OCI-LY1 (cell line): ENCODE measurements around the gene ANKIB1.

Source experiments
- EZH2 ChIP-seq: fragments of 200-600 bp; sonication (generic), shearing (Covaris generic); IDR thresholded peaks from 2 replicates; pipeline ENCODE4 v1.8.0; 2017; ENCODE audit warnings: borderline replicate concordance, mixed run types, mild to moderate bottlenecking, antibody characterized with exemption, low read length, moderate library complexity, mixed read lengths
- TF ChIP-seq, protein P1 (sequence below): fragments of 200-600 bp; sonication (generic), shearing (Covaris generic); IDR thresholded peaks from 2 replicates; pipeline ENCODE4 v1.5.1; 2017; ENCODE audit warnings: mild to moderate bottlenecking, antibody characterized with exemption, low read length, moderate library complexity, mixed read lengths

DNA sequence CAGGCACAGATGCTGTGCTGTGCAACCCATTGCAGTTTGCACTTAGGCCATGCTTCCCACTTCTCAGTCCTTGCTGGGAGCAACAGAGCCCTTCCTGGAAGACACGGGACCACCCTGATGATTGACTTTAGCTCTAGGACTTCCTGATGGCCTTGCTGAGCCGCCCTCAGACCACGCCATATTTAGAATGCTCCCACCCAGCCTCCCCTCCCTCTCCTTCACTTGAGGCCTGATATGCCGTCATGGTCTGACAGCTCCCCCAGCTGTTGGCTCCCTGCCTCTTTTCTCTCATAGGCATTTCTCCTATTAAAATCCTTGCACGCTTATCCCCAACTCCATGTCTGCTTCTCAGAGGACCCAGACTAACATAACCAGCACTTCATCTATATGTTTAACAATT is 172.1 kb downstream of the ANKIB1 start:
- TF ChIP-seq, protein P1, sequence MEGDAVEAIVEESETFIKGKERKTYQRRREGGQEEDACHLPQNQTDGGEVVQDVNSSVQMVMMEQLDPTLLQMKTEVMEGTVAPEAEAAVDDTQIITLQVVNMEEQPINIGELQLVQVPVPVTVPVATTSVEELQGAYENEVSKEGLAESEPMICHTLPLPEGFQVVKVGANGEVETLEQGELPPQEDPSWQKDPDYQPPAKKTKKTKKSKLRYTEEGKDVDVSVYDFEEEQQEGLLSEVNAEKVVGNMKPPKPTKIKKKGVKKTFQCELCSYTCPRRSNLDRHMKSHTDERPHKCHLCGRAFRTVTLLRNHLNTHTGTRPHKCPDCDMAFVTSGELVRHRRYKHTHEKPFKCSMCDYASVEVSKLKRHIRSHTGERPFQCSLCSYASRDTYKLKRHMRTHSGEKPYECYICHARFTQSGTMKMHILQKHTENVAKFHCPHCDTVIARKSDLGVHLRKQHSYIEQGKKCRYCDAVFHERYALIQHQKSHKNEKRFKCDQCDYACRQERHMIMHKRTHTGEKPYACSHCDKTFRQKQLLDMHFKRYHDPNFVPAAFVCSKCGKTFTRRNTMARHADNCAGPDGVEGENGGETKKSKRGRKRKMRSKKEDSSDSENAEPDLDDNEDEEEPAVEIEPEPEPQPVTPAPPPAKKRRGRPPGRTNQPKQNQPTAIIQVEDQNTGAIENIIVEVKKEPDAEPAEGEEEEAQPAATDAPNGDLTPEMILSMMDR: peak; percentile 26; the same call in 1 of the 2 replicates
- TF ChIP-seq EZH2: no peak
